ENCODE results near the gene ARL15.

Gene ARL15

GRCh38 chr5:54259090-54259489, 51.3 kb downstream of the ARL15 start:
- H3K36me3 ChIP-seq (ENCODE audit: insufficient read depth, low read length), result no peaks in the 10 kb centered on the region
- DNase-seq (ENCODE audit: low read depth, low spot score), result no peak
- no peak overlapping the region for H3K27ac ChIP-seq
- TF ChIP-seq POLR2AphosphoS5 (IDR thresholded peaks at IDR 0.05; ENCODE audit: borderline replicate concordance, low read depth, low read length), result no peak
- TF ChIP-seq EZH2 (IDR thresholded peaks at IDR 0.05), result no peak
- no peak for TF ChIP-seq FOXP2 (optimal IDR thresholded peaks at IDR 0.05; ENCODE audit: control extremely low read depth, extremely low read length, insufficient read depth)
- no peak overlapping the region for H3K9ac ChIP-seq (ENCODE audit: insufficient read length)
- no peaks in the 10 kb centered on the region for H3K9me3 ChIP-seq (ENCODE audit: low read depth, low read length)
- no peak overlapping the region for H3K4me3 ChIP-seq

- H3K9me3 ChIP-seq (ENCODE audit: low read depth, low read length), result no peaks in the 10 kb centered on the region
- no peak overlapping the region for H3K9ac ChIP-seq (ENCODE audit: insufficient read length)
- no peak for DNase-seq (ENCODE audit: low read depth, low spot score)
- H3K4me3 ChIP-seq, result no peak overlapping the region
- no peak overlapping the region for H3K27ac ChIP-seq
- TF ChIP-seq POLR2AphosphoS5 (IDR thresholded peaks at IDR 0.05; ENCODE audit: borderline replicate concordance, low read depth, low read length) (no peak), FOXP2 (optimal IDR thresholded peaks at IDR 0.05; ENCODE audit: control extremely low read depth, extremely low read length, insufficient read depth) (no peak), EZH2 (IDR thresholded peaks at IDR 0.05) (no peak)
- no peaks in the 10 kb centered on the region for H3K36me3 ChIP-seq (ENCODE audit: insufficient read depth, low read length)
Observed at GRCh38 chr5:54257366-54258118, 52.8 kb downstream of the ARL15 start.

- DNase-seq (ENCODE audit: low read depth, low spot score), result no peak
- Histone ChIP-seq H3K9ac (ENCODE audit: insufficient read length) (no peak overlapping the region), H3K27ac (no peak overlapping the region), H3K4me3 (no peak overlapping the region), H3K36me3 (ENCODE audit: insufficient read depth, low read length) (no peaks in the 10 kb centered on the region), H3K9me3 (ENCODE audit: low read depth, low read length) (no peaks in the 10 kb centered on the region)
- no peak for TF ChIP-seq FOXP2 (optimal IDR thresholded peaks at IDR 0.05; ENCODE audit: control extremely low read depth, extremely low read length, insufficient read depth)
- no peak for TF ChIP-seq EZH2 (IDR thresholded peaks at IDR 0.05)
- no peak for TF ChIP-seq POLR2AphosphoS5 (IDR thresholded peaks at IDR 0.05; ENCODE audit: borderline replicate concordance, low read depth, low read length)
Observed at GRCh38 chr5:54254482-54255198, 55.7 kb downstream of the ARL15 start.

- DNase-seq (ENCODE audit: low read depth, low spot score), result no peak
- no peak overlapping the region for H3K4me3 ChIP-seq
- H3K27ac ChIP-seq, result no peak overlapping the region
- H3K9me3 ChIP-seq (ENCODE audit: low read depth, low read length), result no peaks in the 10 kb centered on the region
- no peak for TF ChIP-seq FOXP2 (optimal IDR thresholded peaks at IDR 0.05; ENCODE audit: control extremely low read depth, extremely low read length, insufficient read depth)
- no peak for TF ChIP-seq EZH2 (IDR thresholded peaks at IDR 0.05)
- TF ChIP-seq POLR2AphosphoS5 (IDR thresholded peaks at IDR 0.05; ENCODE audit: borderline replicate concordance, low read depth, low read length), result no peak
- no peak overlapping the region for H3K9ac ChIP-seq (ENCODE audit: insufficient read length)
- H3K36me3 ChIP-seq (ENCODE audit: insufficient read depth, low read length), result no peaks in the 10 kb centered on the region
Observed at GRCh38 chr5:54251981-54252380, 58.4 kb downstream of the ARL15 start.

DNA sequence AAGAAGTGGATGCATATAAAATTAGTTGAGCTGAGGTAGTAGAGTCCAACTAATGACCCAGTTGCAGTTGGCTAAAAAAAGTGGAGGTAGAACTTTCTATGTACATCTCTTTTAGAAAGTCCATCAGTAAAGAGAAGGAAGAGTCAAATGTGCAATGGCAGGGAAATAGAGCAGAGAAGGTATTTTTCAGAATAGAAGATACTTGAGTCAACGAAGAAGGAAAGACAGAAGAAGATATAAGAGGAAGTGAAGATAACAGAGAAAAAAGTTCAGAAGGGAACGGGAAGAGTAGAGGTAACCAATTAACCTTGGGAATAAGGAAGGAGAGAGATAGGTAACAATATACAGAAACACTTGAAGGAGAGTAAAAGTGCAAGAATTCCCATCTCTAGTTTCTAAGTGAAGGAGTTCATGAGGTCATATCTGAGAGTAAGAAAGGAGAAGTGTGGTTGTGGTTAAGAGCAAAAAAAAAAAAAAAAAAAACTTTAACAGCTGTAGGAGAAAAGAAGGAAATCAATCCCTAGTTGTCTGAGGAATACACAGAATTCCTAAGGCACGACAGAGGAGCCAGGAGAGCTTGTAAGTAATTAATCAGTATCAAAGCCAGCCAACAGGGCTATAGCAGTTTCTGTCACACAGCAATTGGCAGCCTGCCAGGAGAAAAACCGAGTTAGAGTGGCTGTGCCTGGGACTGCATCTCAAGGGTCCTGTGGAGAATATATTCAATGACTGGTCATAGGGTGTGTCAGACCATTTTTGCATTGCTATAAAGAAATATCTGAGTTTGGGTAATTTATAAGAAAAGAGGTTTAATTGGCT, 61.0 kb downstream of the ARL15 start:
- DNase-seq (ENCODE audit: low read depth, low spot score), result no peak
- no peak overlapping the region for H3K4me3 ChIP-seq

DNA sequence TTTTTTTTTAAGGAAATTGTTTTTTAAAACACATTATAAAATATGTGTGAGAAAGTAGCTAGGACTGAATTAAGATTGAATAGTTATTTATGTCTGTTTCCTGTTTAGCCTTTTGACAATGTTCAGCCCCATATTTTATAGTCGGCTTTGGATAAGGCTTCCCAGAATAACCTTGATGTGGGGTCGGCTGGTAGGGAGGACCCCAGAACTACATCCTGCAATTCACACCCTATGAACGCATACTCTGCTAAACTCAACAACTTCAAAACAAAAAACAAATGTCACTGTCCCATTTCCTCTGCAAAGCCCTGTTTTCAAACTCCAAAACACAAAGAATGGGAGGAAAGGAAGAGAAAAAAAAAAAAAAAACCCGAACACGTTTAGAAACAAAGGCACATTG, 63.1 kb downstream of the ARL15 start:
- Histone ChIP-seq H3K9me3 (ENCODE audit: low read depth, low read length) (no peaks in the 10 kb centered on the region), H3K36me3 (ENCODE audit: insufficient read depth, low read length) (no peaks in the 10 kb centered on the region), H3K27ac (no peak overlapping the region), H3K4me3 (no peak overlapping the region), H3K9ac (ENCODE audit: insufficient read length) (no peak overlapping the region)
- DNase-seq (ENCODE audit: low read depth, low spot score), result no peak
- TF ChIP-seq EZH2 (IDR thresholded peaks at IDR 0.05) (no peak), POLR2AphosphoS5 (IDR thresholded peaks at IDR 0.05; ENCODE audit: borderline replicate concordance, low read depth, low read length) (no peak), FOXP2 (optimal IDR thresholded peaks at IDR 0.05; ENCODE audit: control extremely low read depth, extremely low read length, insufficient read depth) (no peak)

More for the DNA sequence above, 61.0 kb downstream of the ARL15 start:
- no peak overlapping the region for H3K9ac ChIP-seq (ENCODE audit: insufficient read length)
- no peak overlapping the region for H3K27ac ChIP-seq
- TF ChIP-seq POLR2AphosphoS5 (IDR thresholded peaks at IDR 0.05; ENCODE audit: borderline replicate concordance, low read depth, low read length) (no peak), EZH2 (IDR thresholded peaks at IDR 0.05) (no peak), FOXP2 (optimal IDR thresholded peaks at IDR 0.05; ENCODE audit: control extremely low read depth, extremely low read length, insufficient read depth) (no peak)
- H3K36me3 ChIP-seq (ENCODE audit: insufficient read depth, low read length), result no peaks in the 10 kb centered on the region
- H3K9me3 ChIP-seq (ENCODE audit: low read depth, low read length), result no peaks in the 10 kb centered on the region

GRCh38 chr5:54243483-54244080, 66.8 kb downstream of the ARL15 start:
- peak overlapping the region; percentile 37 for H3K9ac ChIP-seq (ENCODE audit: insufficient read length)
- no peak overlapping the region for H3K27ac ChIP-seq
- no peaks in the 10 kb centered on the region for H3K9me3 ChIP-seq (ENCODE audit: low read depth, low read length)
- no peak overlapping the region for H3K4me3 ChIP-seq
- H3K36me3 ChIP-seq (ENCODE audit: insufficient read depth, low read length), result no peaks in the 10 kb centered on the region
- TF ChIP-seq FOXP2 (optimal IDR thresholded peaks at IDR 0.05; ENCODE audit: control extremely low read depth, extremely low read length, insufficient read depth) (no peak), POLR2AphosphoS5 (IDR thresholded peaks at IDR 0.05; ENCODE audit: borderline replicate concordance, low read depth, low read length) (no peak), EZH2 (IDR thresholded peaks at IDR 0.05) (no peak)
- DNase-seq (ENCODE audit: low read depth, low spot score), result peak; percentile 28
